NOMO-1 treated with dmso at 0.1 percent for 144 hours (cell line): ENCODE data around the gene MTCL3.
A peak's percentile ranks its signal among the peaks of the same experiment; 100 is the strongest.

Source experiments
- DNase-seq: peaks from one replicate; lab custom pipeline; 2025; ENCODE audit not compliant: unreplicated experiment; lab: John Stamatoyannopoulos, UW

Gene MTCL3

DNA sequence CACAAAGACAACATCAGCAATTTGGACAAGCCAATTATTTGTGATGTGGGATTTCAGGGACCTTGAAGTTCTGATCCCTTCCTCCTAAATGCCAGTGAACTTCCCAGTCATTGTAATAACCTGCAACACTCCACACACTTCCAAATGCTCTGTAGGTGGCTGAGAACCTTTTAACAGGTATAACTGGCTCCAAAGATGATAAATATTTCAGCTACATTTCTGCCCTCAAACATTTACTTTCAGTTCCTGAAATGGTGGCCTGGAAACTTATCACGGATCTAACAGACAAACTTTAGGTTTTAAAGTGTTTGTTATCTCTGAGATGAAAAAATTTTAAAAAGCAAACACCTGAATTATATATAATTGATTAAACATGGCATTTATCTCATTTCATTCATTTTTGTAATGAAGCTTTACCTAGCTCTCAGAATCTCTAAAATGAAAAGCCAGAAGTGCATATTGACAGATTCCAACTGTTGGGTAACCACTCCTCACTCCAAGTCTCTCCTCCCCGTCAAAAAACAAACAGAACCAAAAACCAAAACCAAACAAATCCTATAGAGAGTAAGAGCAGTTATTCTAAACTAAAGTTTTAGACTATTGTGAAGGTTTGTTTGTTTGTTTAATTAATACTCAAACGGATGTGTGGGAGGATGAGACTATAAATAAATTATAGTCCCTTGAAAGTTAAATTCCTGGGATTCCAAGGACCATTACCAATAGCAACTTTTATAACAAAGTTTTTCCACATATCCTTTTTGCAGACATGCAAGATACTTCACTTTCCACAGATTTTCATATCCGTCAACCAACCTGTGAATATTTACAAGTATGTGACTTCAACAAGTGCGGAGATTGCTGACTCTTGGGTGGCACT is 47.5 kb downstream of the MTCL3 start:
- no peak for DNase-seq

DNA sequence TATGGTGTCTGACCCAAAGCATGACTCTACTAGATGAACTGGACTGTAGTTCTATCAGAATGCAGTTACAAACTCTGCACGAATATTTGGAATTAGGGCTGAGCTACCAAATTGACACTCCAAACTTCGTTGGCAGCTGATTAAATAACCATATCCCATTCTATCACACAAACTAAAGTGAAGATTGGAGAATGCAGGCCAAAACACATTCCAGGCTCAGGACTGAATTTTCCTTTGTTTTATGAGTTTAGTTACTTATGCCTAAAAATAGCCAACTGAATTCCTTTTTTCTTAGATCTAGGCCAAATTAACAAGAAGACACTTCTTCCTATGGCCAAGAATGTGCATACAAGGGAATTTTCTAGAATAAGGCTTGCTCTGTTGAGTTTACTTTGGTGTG is 50.2 kb downstream of the MTCL3 start:
- DNase-seq, result no peak

DNA sequence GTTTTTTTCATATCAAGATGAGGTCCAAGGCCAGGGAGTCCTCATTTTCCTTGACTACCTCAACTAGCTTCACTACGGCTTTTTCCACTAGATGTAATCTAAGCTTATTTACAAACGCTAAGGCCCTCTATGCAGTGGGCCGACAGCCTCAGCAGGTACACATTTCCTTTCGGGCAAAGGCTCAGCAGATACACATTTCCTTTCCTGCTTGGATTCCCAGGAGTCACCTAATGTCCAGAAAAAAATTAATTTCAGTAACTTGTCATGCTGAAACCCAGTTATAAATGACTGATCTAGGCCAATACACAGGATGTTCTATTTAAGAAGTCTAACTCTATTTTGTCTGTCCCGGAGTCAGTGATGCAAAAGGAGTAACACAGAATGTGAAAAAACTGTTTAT is 52.7 kb downstream of the MTCL3 start:
- DNase-seq, result no peak

DNA sequence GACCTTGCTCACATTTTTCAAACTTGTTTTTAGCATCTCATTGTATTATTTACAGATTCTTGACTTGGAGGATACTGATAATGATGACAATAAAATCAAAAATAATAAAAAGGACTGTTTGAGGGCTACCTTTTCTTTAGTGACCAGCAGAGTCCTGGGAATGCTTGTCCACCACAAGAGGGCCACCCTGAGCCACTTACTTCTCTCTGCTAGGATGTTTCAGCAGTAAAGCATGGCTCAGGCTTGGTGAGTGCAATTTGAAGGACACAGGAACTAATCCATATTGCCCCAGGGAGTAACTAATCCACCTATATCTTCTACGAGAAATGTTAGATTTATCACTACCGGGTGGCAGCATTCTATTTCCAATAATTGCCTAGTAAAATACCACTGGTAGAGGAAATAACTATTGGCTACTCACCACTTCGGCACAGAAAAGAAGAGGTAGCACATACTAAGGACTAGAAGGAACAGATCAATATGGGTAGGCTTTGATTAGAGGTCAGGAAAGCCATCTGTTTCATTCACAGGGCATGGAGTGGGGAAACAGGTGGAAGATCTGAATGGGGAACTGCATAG is 54.2 kb downstream of the MTCL3 start:
- DNase-seq, result peak; percentile 23

DNA sequence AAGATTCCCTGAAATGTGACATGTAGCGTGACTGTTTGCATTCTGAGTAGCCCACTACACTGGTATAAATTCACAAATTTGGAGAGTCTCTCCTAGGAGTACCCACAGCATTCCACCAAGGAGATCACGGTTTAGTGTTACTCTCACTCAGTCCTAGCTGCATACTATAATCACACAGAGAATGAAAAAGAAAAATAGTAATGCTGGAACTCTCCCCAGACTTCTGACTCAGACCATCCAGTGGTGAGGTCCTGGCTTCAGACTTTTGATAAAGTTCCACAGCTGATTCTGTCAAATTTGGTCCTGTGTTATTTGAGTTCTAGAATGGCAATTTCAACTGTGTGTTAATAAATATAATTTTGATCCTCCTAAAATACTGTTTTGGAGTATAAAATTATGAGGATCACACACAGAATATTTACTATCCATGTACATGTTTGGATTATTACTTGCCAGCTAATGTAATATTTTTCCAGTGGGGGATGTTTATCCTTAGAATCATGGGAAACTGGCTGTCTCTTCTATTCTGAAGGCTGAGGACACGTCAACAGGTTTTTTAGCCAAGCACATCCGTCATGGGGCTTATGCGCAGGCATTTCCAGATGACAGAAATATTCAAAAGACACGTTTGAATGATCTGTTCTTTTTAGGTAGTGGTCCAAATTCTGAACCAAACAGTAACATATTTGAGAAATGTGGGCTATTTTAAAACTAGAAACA is 54.8 kb downstream of the MTCL3 start:
- DNase-seq, result no peak

DNA sequence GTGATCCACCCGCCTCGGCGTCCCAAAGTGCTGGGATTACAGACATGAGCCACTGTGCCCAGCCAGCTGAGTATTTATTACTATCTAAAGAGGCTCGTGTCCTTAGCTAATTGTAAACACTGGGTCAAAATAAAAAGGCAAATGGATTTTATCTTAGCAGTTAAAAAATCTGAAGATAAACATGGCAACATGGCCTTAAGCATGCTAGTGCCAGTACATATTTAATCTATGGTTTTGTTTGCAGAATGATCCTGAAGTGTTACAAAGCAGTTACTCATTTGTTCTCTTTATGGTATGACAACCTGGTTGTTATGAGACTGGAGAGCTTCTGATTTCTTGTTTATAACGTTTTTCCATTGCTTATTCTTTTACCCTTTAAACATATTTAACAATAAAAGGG is 56.1 kb downstream of the MTCL3 start:
- DNase-seq, result no peak

DNA sequence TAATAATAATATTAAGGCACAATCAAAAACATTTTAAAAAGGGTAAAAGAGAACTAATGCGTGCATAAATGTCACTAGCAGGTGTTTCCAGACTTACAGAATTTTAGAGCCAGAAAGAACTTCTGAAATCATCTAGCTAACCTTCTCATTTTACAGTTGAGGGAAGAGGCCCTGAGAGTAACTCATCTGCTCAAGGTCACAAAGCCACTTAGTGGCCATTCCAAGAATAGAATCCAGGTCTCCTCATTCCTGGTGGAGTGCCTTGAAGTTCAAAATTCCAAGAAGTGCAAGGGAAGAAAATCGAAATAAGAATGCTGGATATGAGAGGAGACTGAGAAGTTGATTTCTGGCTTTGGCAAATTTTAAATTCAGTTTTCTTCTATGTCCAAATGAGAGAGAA is 56.8 kb downstream of the MTCL3 start:
- DNase-seq, result no peak

DNA sequence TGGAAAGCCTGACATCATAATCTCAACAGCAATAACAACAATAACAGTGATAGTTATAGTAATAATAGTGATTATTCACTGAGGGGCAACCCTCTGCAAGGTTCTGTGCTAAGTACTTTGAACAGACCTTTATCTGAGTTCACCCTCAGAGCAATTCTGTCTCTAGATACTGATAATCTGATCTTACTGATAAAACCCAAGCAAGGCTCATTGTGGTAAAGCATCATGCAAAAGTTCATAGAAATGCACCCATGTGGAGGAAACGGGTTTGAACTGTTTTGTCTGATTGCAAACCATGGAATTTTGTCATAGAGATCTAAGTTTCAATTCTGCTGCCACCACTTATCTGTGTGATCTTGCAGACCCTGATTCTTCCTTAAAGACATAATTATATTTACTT is 58.7 kb downstream of the MTCL3 start:
- no peak for DNase-seq

DNA sequence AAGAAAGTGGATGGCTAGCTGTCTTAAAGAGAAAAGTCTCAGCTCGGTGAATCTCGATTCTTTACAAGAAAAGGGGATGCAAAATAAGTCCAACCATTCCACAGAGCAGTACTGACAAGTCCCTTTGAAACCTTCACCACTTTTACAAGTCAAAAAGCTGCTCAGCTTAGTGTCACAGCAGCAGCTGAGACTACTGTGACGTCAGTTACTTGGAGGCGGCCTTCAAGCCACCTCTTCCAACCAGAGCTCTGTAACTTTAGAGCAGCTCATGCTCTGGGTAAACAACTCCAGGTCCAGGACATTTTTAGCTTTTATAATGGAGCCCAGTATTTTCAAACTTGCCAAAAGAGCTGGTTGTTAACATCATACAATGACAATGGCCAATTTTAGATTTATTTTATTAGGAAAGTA is 59.9 kb downstream of the MTCL3 start, which contains the start of gene KIAA0408:
Gene KIAA0408 (minus strand): TSS at position 159 of the 411 bp plus-strand sequence. CDS start 5,408 bp downstream, outside the sequence.
- no peak for DNase-seq

DNA sequence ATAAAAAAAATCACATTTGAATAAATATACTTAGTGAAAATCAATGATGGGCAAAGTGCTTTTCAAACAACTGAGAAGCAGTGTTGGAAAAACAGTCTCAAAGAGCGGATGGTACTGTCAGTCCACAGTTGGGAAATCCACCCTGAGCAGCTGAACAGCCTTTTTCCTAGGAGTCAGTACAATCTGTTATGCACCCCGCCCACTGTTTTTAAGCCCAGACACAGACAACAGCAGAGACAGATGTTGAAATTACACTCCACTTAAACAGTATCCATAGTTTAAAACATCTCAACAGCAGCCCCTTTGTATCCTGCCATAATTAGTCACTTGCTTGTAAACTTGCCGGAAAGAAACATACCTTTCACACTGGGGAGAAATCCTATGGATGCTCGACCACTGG is 60.3 kb downstream of the MTCL3 start:
- no peak for DNase-seq

DNA sequence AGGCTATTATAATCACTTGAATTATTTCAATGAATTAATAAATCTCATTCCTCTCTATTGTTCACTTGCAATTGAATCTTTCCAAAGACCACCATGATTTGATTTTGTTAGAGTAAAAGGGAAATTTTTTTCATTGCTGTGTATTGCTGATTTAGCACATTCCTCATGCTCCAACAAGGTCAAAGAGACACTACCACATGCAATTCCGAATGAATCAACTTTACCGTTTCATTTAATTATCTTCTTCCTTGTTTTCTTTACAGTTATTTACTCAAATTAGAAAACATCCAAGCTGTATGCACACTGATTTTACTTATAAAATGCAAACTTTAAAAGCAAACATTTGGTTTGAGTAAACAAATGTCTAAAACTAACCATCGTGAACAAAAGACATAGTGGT is 60.9 kb downstream of the MTCL3 start:
- no peak for DNase-seq

DNA sequence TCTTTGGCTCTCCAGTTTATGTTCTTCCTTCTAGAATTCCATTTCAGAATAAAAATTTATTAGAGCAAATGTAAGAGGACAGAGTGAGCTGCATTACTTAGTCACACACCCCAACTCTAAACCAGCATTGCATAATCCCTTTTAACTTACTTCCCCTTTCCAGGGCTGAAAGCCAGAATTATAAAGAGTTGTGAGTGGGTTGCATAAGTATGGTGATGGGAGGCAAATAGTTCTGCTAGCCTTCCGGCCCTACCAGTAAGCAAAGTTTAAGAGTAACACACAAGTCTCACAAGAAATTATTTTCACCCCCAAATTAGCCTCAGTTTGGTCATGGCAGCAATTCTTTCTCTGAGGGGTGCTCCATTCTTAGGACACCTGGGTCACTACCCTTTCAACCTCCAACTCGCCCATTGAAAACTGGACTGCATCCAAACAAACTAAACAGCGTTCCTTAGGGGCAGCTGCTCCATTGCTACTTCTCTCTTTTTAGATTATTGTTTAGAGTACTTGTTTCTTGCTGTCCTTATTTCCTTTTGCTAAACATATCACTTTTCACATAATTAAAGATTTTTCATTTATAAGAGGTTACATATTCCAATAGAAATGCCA is 61.6 kb downstream of the MTCL3 start:
- peak; percentile 96 for DNase-seq

DNA sequence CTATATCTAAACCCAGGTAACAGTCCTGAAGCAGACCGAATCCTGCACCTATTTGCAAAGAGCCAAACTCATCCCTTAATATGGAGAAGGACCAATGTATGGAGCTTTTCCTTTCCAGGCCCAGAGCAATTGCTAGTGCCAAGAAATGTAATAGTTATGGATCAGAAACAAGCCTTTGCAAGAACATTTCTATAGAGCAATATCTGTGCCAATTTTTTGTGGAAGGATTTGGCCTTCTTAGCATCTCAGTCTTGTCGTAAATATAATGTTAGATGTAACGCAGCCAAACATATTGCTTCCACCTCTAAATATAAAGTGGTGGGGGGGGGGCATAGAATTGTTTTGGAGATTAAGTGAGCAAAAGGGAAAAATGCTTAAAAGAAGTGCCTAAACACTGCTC is 62.7 kb downstream of the MTCL3 start:
- no peak for DNase-seq

DNA sequence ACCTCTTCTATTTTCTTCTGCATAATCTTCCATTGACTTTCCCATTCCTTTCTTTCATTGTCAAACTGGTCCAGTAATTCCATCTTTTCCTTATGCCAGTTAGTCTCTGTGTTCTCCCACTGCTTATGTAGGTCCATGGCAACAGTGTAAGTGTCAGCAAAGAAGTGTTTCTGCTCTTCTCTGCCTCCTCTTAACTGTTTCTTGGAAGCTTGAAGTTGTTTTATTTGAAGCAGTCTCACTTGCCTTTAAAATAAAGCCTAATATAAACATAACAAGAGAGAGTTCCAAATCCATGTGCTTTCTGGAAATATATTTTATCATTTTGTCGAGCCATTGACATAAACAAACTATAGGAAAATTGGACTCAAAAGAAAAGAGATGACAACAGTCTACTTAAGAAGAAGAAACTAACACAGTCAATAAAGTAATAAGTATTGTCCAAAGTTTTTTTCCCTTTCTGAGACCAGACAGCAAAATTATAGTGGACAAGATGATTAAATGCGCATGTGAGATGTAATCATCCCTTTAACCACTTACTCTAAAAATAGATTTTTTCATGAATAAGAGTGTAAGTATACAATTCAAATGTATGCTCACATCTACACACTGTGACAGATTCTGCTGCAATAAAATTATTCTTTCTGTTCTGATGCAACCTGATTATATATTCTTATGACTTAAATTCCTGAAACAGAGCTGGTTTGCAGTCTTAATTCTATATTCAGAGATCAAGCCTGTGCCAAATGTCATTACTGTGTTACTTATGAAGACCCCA is 65.1 kb downstream of the MTCL3 start:
- DNase-seq, result no peak

DNA sequence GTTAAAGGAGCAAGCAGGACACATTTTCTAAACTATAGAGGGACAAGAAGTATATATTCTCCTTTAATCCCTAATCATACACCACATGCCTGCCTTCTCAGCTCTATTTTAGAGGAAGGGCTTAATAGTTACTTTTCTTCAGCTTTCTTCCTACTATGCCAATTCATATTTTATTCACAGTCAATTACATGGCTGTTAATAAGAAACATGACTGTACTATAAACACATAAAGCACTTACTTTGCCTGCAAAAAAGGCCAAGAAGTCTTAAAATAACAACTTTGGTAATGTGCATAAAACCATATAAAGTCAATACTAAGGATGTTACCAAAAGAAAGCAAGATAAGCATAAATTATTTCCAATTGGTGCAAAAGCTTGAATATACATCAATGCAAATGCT is 66.3 kb downstream of the MTCL3 start:
- no peak for DNase-seq

DNA sequence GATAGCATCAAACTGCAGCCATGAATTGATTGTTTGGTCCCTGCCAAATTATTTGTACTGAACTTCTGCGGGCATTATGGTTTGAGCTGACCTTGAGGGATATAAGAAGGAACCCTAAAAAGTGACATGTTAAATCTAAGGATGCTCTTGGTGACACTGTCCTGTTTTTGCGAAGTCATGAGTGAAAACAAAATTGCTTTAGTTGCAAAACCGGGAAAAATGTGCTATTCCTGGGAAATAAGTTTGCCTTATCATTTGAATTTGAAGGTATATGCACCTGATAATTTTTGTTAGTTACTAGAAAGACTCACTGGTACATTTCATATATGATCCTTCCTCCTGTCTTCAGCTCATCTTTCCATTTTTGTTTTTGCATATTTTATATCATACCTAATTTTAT is 67.7 kb downstream of the MTCL3 start:
- no peak for DNase-seq

DNA sequence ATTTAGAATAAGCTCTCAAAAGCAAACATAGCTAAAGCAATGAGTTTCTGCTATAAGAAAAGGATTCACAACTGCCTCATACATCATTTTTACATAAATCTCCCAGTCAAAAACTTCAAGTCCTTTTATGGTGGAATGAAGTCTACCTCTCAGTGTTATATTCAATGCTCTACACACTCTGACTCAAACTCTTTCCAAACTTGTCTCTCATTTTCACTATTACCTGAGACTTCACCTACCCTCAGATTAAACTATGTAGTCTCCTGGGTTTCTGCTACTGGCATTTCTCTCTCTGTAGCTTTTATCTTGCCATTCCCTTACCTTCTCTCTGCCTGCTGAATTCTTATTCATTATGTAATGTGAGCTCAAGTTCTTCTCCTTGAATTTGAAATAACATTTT is 71.4 kb downstream of the MTCL3 start:
- DNase-seq, result no peak

DNA sequence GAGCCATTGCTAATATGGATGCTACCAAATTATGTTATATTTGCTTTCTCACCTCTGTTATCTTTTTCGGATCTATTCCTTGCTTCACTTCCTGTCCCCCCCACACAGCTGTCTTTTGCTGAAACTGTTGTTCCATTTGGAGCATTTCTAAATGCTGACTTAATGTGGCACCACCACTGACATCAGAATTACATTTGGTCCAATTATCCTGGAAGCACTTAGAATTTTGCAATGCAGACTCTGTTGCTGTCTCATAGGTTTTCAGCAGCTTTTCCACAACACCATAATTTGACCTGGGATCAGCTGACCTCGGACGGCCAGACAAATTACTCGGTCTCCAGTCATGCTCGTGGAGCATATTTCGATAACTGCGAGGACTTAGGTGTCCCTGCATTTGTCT is 72.8 kb downstream of the MTCL3 start:
- DNase-seq, result no peak

DNA sequence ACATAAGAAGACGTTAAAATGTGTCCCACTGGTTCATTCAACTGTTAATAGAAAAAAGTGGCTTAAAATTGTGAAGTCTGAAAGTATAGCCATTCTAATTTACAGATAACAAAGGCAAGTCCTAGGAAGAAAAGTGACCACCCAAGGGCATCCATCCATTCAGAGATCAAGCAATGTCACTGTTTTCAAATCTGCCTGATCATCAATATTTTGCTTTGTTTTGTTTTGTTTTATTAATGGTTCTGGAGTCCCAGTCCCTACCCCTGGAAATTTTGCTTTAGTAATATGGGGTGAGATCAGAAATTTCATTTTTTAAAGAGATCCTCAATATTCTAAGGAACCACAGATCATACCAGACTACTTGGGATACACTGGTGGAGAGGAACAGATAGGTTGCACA is 77.3 kb downstream of the MTCL3 start:
- DNase-seq, result no peak

DNA sequence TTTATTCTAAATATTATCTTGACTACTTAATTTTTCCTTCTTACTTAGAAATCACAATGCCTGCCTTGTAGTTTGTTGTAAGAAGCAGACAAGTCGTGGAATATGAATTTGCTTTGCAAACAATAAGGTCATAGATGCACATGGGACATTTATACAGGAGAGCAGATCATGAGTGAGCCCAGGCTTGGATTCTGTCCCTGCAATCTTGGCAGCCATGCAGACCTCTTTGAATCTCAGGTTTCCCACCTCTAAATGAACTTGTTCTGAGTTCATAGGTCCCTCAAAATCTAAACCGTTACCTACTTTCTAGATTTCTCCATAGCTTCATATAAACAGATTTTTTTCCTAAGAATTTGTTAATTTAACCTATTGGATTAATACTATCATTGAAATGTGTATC is 79.4 kb downstream of the MTCL3 start:
- DNase-seq, result no peak

DNA sequence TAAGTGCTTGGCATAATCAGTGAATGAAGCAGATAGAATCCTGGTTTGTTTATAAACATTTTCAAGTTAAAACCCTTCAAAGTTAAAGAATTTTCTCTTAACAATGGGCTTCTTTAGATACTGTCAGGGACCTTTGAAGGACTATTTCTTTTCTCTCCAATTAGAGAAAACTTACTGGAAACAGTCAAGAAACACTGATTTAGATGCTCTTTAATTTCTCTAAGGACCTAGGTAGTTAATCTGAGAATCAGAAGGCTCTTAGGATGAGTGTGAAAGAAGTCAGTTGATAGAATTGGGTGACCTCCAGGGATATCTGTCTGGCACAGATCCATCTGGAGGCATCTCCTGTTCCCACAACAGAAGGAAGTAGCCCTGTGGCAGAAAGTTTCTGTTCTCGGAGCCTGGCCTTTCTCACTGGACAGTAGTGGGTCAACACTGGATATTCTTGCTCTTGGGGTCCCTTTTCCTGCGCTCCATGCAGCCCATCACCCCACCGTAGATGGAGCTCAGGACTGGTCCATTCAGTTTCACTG is 82.5 kb downstream of the MTCL3 start:
- no peak for DNase-seq
